ENCODE measurements around the gene ZNF827. TPM values are rescaled to one million over a fixed set of nuclear protein-coding genes. Genes with fewer than 3 reads are reported as not detected.

Gene ZNF827
- 97.8 to 116 TPM (median 100 TPM) in 3 replicates for total RNA-seq

GRCh38 chr4:145938618-145939440 is at the start of gene ZNF827:
TSS of gene ZNF827 (minus strand) at chr4:145938823. CDS start at chr4:145938407, 416 bp downstream.
- Mint-ChIP-seq H3K4me3 (peak within 1 kb of the TSS; percentile 98), H3K27me3 (ENCODE audit: low read depth) (no peaks in the 10 kb centered on the region), H3K27ac (peak within 1 kb of the TSS; percentile 99), H3K36me3 (no peaks in the 10 kb centered on the region), H3K4me1 (peaks cover 42% of the 10 kb centered on the region), H3K9me3 (no peaks in the 10 kb centered on the region)
- peak; percentile 27 to 58 for DNase-seq (ENCODE audit: low spot score in 2 of 2, unreplicated experiment in 2 of 2)
- TF ChIP-seq CTCF (IDR thresholded peaks at IDR 0.05; ENCODE audit: unreplicated experiment) = no peak

- H3K9me3 Mint-ChIP-seq = no peaks in the 10 kb centered on the region
- no peaks in the 10 kb centered on the region for H3K36me3 Mint-ChIP-seq
- no peak for TF ChIP-seq CTCF (IDR thresholded peaks at IDR 0.05; ENCODE audit: unreplicated experiment)
- no peak overlapping the region for H3K4me3 Mint-ChIP-seq
- no peak for DNase-seq (ENCODE audit: low spot score in 2 of 2, unreplicated experiment in 2 of 2)
- H3K4me1 Mint-ChIP-seq = no peaks in the 10 kb centered on the region
- H3K27me3 Mint-ChIP-seq (ENCODE audit: low read depth) = peaks cover 10% of the 10 kb centered on the region
- H3K27ac Mint-ChIP-seq = no peak overlapping the region
Observed at GRCh38 chr4:145984563-145984962, 45.9 kb upstream of the ZNF827 start.

- Mint-ChIP-seq H3K4me1 (no peaks in the 10 kb centered on the region), H3K36me3 (no peaks in the 10 kb centered on the region)
- DNase-seq (ENCODE audit: low spot score in 2 of 2, unreplicated experiment in 2 of 2) = no peak
Observed at GRCh38 chr4:145982791-145983190, 44.2 kb upstream of the ZNF827 start.

GRCh38 chr4:145979160-145979559 is 40.5 kb upstream of the ZNF827 start:
- H3K4me1 Mint-ChIP-seq = no peaks in the 10 kb centered on the region
- no peak overlapping the region for H3K4me3 Mint-ChIP-seq
- DNase-seq (ENCODE audit: low spot score in 2 of 2, unreplicated experiment in 2 of 2) = no peak
- no peak overlapping the region for H3K27ac Mint-ChIP-seq
- no peak for TF ChIP-seq CTCF (IDR thresholded peaks at IDR 0.05; ENCODE audit: unreplicated experiment)
- peaks cover 8% of the 10 kb centered on the region for H3K27me3 Mint-ChIP-seq (ENCODE audit: low read depth)
- peaks cover 8% of the 10 kb centered on the region for H3K9me3 Mint-ChIP-seq
- H3K36me3 Mint-ChIP-seq = no peaks in the 10 kb centered on the region

More at GRCh38 chr4:145982791-145983190, 44.2 kb upstream of the ZNF827 start:
- TF ChIP-seq CTCF (IDR thresholded peaks at IDR 0.05; ENCODE audit: unreplicated experiment) = no peak
- Mint-ChIP-seq H3K27me3 (ENCODE audit: low read depth) (peaks cover 8% of the 10 kb centered on the region), H3K27ac (no peak overlapping the region), H3K9me3 (no peaks in the 10 kb centered on the region), H3K4me3 (no peak overlapping the region)

- H3K27me3 Mint-ChIP-seq (ENCODE audit: low read depth) = peaks cover 7% of the 10 kb centered on the region
- H3K36me3 Mint-ChIP-seq = no peaks in the 10 kb centered on the region
- no peak overlapping the region for H3K4me3 Mint-ChIP-seq
- peaks cover 13% of the 10 kb centered on the region for H3K9me3 Mint-ChIP-seq
- no peak for TF ChIP-seq CTCF (IDR thresholded peaks at IDR 0.05; ENCODE audit: unreplicated experiment)
- no peak overlapping the region for H3K27ac Mint-ChIP-seq
- H3K4me1 Mint-ChIP-seq = no peaks in the 10 kb centered on the region
- no peak for DNase-seq (ENCODE audit: low spot score in 2 of 2, unreplicated experiment in 2 of 2)
Observed at GRCh38 chr4:145976680-145977079, 38.1 kb upstream of the ZNF827 start.

Data from mesothelial cell of epicardium (in vitro differentiated cells).